Activated CD8-positive, alpha-beta T cell treated with anti-CD3 and anti-CD28 coated beads, Interleukin-2, amount 10 ng/mL, durations not matched to agents 7 days and 5 days (primary cell): ENCODE data around the gene SRA1. TPM values are rescaled to one million over a fixed set of nuclear protein-coding genes. Genes with fewer than 3 reads are reported as not detected.
"Not testable (repeated sequence)": the region's sequence is repeated elsewhere in the genome, so short reads cannot be mapped to it uniquely, and the experiment has no call there.

Source experiments
- ATAC-seq: fragments of 150-1000 bp; cut with Tn5 transposase; one replicate; pipeline ENCODE4 v1.10.0; 2021; ENCODE audit warnings: moderate library complexity
- CTCF ChIA-PET: fragments of 350-600 bp; sonication (Branson Sonifier 250); formaldehyde crosslinking; loops from one replicate; lab custom pipeline; 2021; ENCODE audit warnings: antibody characterized with exemption; lab: Charles Lee
- POLR2A ChIA-PET: fragments of 350-600 bp; sonication (Branson Sonifier 250); formaldehyde crosslinking; loops from one replicate; lab custom pipeline; 2021; ENCODE audit warnings: antibody characterized with exemption; lab: Charles Lee
- DNase-seq: peaks from one replicate; pipeline ENCODE4 v3.0.0-alpha.2; 2020
- H3K27ac Mint-ChIP-seq: one replicate; pipeline ENCODE4 v1.8.0; 2021; ENCODE audit warnings: mild to moderate bottlenecking, mixed read lengths
- H3K27me3 Mint-ChIP-seq: one replicate; pipeline ENCODE4 v1.8.0; 2021; ENCODE audit warnings: low read depth, mixed read lengths
- H3K36me3 Mint-ChIP-seq: one replicate; pipeline ENCODE4 v1.8.0; 2021; ENCODE audit warnings: low read depth, mixed read lengths
- H3K4me1 Mint-ChIP-seq: one replicate; pipeline ENCODE4 v1.8.0; 2021; ENCODE audit warnings: low read depth, mixed read lengths
- H3K4me3 Mint-ChIP-seq: one replicate; pipeline ENCODE4 v1.8.0; 2021; ENCODE audit warnings: mild to moderate bottlenecking, mixed read lengths
- H3K9me3 Mint-ChIP-seq: one replicate; pipeline ENCODE4 v1.8.0; 2022; ENCODE audit warnings: mixed read lengths; ENCODE audit not compliant: insufficient read depth
- total RNA-seq, 2 experiments: library from RNA; stranded (reverse); gene quantifications; one replicate each; pipeline ENCODE4 v1.2.3, GENCODE V29; 2021

SRA1 gene
- total RNA-seq = 10 to 100 TPM; 42.7 to 43.4 TPM

DNA sequence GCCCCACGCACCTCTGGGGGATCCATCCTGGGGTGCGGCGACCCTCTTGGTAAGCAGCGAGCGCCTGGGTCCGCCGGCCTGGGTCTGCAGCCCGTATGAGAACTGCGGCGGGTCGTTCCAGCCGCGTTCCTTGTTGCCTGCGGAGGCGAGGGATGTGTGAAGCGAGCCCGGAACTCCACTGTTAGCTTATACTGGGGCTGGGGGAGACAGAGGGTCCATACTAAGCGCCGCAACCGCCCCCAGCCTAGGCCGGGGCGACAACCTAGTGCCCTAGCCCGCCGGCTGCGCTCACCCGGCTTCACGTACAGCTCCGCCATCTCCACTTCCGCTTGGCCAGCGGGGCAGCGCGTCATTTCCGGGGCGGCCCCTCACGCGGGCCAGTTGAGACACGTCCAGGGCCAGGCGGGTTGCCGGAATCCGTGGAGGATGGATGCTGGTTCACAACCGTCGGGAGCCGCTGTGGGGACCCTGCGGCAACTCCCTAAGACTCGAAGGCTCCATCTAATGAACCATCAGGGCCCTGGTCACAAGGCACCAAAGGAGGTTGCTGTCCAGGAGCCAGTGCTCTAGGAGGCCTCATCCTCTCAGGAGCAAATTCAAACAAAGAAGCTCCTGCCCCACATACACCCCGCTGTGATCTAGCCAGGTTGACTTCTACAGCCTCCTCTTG lies at the start of gene SRA1:
Gene SRA1, minus strand, starts transcription at position 338 of the 670 bp plus-strand sequence. Its CDS starts 21 bp downstream, at position 317.
- Mint-ChIP-seq H3K27me3 (no peaks in the 10 kb centered on the region), H3K9me3 (no peaks in the 10 kb centered on the region), H3K36me3 (peaks cover 38% of the 10 kb centered on the region), H3K4me3 (peak within 1 kb of the TSS; percentile 77), H3K27ac (peak within 1 kb of the TSS; percentile 82), H3K4me1 (peaks cover 46% of the 10 kb centered on the region)
- POLR2A ChIA-PET = interaction anchor here (0.6 to 1.9 kb wide), 13 partner anchors 9 to 156 kb away, joined by 3 to 39 read pairs (median 4); partner anchors contain the start of genes EIF4EBP3, HARS1, HARS2 and IK
- CTCF ChIA-PET = interaction anchor here (0.9 to 2.7 kb wide), 2 partner anchors 10 to 91 kb away, joined by 3 to 15 read pairs; partner anchors contain the start of genes EIF4EBP3 and IK
- ATAC-seq (peak; percentile 96), DNase-seq (peak; percentile 90)

DNA sequence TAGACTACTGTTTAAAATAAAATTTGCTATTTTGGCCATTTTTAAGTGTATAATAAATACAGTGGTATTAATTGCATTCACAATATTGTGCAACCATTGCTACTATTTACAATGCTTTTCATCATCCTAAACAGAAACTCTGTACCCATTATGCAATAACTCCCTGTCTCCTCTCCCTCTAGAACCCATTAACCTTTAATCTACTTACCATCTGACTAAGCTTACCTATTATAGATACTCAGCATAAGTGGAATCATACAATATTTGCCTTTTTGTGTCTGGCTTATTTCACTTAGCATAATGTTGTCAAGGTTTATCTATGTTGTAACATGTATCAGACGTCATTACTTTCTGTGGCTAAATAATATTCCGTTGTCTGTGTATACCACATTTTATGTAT lies 49.8 kb upstream of the SRA1 start:
- POLR2A ChIA-PET = no interaction called here
- CTCF ChIA-PET = no interaction called here
- Mint-ChIP-seq H3K36me3 (no peaks in the 10 kb centered on the region), H3K9me3 (no peaks in the 10 kb centered on the region), H3K4me3 (no peak overlapping the region), H3K27ac (no peak overlapping the region), H3K27me3 (peaks cover 8% of the 10 kb centered on the region), H3K4me1 (peaks cover 6% of the 10 kb centered on the region)
- no peak for DNase-seq
- ATAC-seq = no peak

DNA sequence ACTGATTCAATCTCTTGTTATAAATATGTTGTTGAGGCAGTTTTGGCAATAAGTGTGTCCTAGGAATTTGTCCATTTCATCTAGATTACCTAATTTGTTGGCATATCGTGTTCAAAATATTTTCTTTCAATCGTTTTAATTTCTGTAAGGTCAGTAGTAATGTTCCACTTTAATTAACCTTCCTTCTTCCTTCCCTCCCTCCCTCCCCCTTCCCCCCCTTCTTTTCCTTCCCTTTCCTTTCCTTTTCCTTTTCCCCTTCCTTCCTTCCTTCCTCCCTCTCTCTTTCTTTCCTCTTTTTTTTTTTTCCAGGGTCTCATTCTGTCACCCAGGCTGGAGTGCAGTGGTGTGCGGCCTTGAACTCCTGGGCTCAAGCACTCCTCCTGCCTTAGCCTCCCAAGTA lies 48.6 kb upstream of the SRA1 start:
- Mint-ChIP-seq H3K36me3 (no peaks in the 10 kb centered on the region), H3K27ac (no peak overlapping the region), H3K27me3 (peaks cover 7% of the 10 kb centered on the region), H3K4me3 (no peak overlapping the region), H3K4me1 (peaks cover 2% of the 10 kb centered on the region), H3K9me3 (no peaks in the 10 kb centered on the region)
- CTCF ChIA-PET = interaction anchor here (0.7 kb wide), 1 partner anchor 10 kb away, joined by 3 read pairs; no protein-coding TSS in a partner anchor
- ATAC-seq (no peak), DNase-seq (no peak)
- POLR2A ChIA-PET = no interaction called here

DNA sequence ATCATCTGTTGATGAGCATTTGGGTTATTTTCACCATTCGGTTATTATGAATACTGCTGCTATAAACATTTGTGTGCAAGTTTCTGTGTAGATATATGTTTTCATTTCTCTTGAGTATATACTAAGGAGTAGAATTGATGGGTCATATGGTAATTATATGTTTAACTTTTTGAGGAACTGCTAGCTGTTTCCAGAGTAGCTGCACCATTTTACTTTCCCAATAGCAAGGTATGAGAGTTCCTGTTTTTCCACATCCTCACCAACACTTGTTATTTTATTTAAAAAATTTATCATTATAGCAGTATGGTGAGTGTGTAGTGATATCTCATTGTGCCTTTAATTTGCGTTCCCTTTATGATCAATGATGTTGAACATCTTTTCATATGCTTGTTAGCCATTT lies 46.5 kb upstream of the SRA1 start:
- H3K27ac Mint-ChIP-seq = no peak overlapping the region

DNA sequence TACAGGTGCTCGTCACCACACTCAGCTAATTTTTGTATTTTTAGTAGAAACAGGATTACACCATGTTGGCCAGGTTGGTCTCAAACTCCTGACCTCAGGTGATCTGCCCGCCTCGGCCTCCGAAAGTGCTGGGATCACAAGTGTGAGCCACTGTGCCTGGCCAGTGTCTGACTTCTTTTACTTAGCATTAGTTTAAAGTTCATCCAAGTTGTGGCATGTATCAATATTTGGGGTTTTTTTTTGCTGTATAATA lies 46.1 kb upstream of the SRA1 start:
- H3K4me1 Mint-ChIP-seq, H3K27ac Mint-ChIP-seq, H3K27me3 Mint-ChIP-seq, POLR2A ChIA-PET, H3K9me3 Mint-ChIP-seq, ATAC-seq, CTCF ChIA-PET, DNase-seq, H3K4me3 Mint-ChIP-seq, H3K36me3 Mint-ChIP-seq: not testable (repeated sequence)

More for the DNA sequence above, 46.5 kb upstream of the SRA1 start:
- H3K36me3 Mint-ChIP-seq = no peaks in the 10 kb centered on the region
- no peak for ATAC-seq
- no peaks in the 10 kb centered on the region for H3K9me3 Mint-ChIP-seq
- no peak overlapping the region for H3K4me3 Mint-ChIP-seq
- ChIA-PET CTCF (no interaction called here), POLR2A (no interaction called here)
- H3K4me1 Mint-ChIP-seq = no peaks in the 10 kb centered on the region
- H3K27me3 Mint-ChIP-seq = peaks cover 7% of the 10 kb centered on the region
- no peak for DNase-seq

DNA sequence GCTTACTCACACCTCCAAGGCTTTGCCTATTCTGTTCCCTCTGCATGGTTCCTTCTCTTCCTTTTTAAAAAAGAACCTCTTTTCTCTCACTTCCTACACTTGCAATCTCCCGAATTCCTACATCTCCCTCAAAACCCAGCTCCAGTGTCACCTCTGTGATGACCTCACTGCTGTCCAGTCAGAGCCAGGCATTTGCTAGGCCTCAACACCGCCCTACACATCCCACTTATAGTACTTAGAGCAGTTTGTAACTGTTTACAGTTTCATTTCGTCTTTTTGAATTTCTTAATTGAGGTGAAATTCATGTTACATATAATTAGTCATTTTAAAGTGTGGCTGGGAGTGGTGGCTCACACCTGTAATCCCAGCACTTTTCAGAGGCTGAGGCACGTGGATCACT lies 44.9 kb upstream of the SRA1 start:
- Mint-ChIP-seq H3K27me3 (peaks cover 5% of the 10 kb centered on the region), H3K27ac (no peak overlapping the region), H3K9me3 (no peaks in the 10 kb centered on the region), H3K4me3 (no peak overlapping the region), H3K36me3 (no peaks in the 10 kb centered on the region), H3K4me1 (no peaks in the 10 kb centered on the region)
- ATAC-seq (no peak), DNase-seq (no peak)
- ChIA-PET POLR2A (no interaction called here), CTCF (no interaction called here)

DNA sequence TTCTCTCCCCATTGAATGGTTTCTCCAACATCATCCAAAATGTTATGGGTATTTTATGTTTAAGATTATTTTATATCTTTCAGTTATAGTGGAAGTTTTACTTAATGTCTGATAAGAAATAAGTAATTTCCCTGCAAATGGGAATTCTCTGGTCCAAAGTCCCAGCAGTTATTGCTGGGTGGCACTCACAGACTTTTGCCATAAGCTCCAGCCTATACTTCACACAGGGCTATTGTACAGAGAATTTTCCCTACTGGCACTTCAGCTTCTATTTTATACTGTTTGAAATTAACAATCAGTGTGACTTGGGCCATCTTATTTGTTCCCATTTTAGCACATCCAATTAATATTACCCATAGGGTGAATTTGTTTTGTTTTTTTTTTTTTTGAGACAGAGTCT lies 42.8 kb upstream of the SRA1 start:
- Mint-ChIP-seq H3K27ac (no peak overlapping the region), H3K4me1 (no peaks in the 10 kb centered on the region), H3K4me3 (no peak overlapping the region), H3K36me3 (no peaks in the 10 kb centered on the region), H3K27me3 (peaks cover 2% of the 10 kb centered on the region), H3K9me3 (no peaks in the 10 kb centered on the region)
- CTCF ChIA-PET = no interaction called here
- no peak for ATAC-seq
- POLR2A ChIA-PET = no interaction called here
- DNase-seq = no peak

DNA sequence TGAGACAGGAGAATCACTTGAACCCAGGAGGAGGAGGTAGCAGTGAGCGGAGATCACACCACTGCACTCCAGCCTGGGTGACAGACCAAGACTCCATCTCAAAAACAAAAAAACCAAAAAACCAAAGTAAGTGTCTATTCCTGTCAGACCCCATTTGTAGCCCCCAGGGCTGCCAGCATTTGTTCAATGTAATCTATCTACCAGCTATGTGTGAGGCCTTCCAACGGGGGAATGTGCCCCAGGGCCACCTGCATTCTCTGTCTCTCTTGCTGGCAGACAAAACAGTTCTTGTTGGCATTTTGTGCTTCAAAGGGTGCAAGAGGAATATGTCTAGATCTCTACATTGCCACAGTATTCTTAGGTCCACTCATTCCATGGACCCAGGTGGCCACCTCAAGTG lies 41.6 kb upstream of the SRA1 start:
- ATAC-seq (no peak), DNase-seq (no peak)
- H3K9me3 Mint-ChIP-seq = no peaks in the 10 kb centered on the region
- no peaks in the 10 kb centered on the region for H3K4me1 Mint-ChIP-seq
- POLR2A ChIA-PET = no interaction called here
- no peaks in the 10 kb centered on the region for H3K36me3 Mint-ChIP-seq
- peaks cover 2% of the 10 kb centered on the region for H3K27me3 Mint-ChIP-seq
- no peak overlapping the region for H3K4me3 Mint-ChIP-seq
- no peak overlapping the region for H3K27ac Mint-ChIP-seq
- CTCF ChIA-PET = interaction anchor here (0.6 kb wide), 1 partner anchor 14 kb away, joined by 4 read pairs; no protein-coding TSS in a partner anchor

DNA sequence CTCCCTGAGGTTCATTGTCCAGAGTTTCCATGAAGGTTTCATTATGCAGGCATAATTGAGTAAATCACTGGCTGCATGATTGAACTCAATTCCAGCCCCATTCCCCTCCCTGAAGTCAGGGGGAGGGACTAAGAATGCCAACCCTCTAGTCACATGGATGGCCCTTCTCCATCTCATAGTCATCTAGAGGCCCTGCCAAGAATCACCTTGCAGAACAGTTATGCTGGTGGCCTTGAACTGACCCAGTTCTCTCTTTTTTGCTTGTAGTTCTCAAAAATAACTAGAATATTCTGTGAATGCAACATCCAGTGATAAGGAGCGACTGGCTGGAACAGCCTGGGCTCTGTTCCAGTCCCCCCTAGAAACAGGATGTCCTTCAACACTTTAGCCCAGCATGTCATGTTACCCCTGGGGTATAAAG lies 39.1 kb upstream of the SRA1 start:
- no peak overlapping the region for H3K27ac Mint-ChIP-seq
- ChIA-PET POLR2A (no interaction called here), CTCF (interaction anchor here (0.6 kb wide), 1 partner anchor 9 kb away, joined by 3 read pairs; no protein-coding TSS in a partner anchor)

DNA sequence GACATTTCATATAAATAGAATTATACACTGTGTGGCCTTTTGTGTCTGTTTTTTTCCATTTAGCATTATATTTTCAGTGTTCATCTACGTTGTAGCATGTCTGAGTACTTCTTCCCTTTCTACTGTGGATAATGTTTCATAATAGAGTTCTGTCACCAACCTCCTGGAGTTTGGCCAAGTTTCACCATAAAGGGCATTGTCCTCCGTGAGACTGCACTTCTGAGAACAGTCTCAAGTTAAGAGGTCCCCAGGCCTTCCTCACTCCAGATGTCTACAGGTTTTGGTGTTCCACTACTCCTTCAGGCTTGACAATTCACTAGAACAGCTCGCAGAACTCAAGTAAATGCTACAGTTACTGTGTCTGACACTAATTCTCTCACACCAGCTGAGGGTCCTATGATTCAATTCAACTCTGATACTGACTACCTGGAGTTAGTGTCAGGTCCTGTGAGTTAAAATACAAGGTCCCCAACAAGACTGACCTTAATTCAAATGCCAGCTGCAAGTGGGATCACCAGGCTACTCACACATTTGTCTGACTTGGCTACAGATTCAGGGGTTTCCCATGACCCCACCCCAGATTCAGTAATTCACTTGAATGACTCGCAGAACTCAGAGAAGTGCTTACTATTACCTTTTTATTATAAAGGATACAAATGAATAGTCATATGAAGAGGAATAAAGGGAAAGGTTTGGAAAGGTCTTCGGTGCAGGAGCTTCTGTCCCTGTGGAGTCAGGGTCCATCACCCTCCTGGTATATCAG lies 38.4 kb upstream of the SRA1 start:
- H3K27ac Mint-ChIP-seq = no peak overlapping the region
- H3K4me3 Mint-ChIP-seq = no peak overlapping the region
- DNase-seq (no peak), ATAC-seq (no peak)
- H3K27me3 Mint-ChIP-seq = no peaks in the 10 kb centered on the region
- CTCF ChIA-PET = interaction anchor here (0.6 kb wide), 1 partner anchor 10 kb away, joined by 3 read pairs; no protein-coding TSS in a partner anchor
- no peaks in the 10 kb centered on the region for H3K4me1 Mint-ChIP-seq
- H3K36me3 Mint-ChIP-seq = no peaks in the 10 kb centered on the region
- no peaks in the 10 kb centered on the region for H3K9me3 Mint-ChIP-seq
- POLR2A ChIA-PET = no interaction called here

More for the DNA sequence above, 39.1 kb upstream of the SRA1 start:
- no peaks in the 10 kb centered on the region for H3K4me1 Mint-ChIP-seq
- no peaks in the 10 kb centered on the region for H3K36me3 Mint-ChIP-seq
- no peaks in the 10 kb centered on the region for H3K9me3 Mint-ChIP-seq
- no peaks in the 10 kb centered on the region for H3K27me3 Mint-ChIP-seq
- DNase-seq = no peak
- H3K4me3 Mint-ChIP-seq = no peak overlapping the region
- no peak for ATAC-seq

DNA sequence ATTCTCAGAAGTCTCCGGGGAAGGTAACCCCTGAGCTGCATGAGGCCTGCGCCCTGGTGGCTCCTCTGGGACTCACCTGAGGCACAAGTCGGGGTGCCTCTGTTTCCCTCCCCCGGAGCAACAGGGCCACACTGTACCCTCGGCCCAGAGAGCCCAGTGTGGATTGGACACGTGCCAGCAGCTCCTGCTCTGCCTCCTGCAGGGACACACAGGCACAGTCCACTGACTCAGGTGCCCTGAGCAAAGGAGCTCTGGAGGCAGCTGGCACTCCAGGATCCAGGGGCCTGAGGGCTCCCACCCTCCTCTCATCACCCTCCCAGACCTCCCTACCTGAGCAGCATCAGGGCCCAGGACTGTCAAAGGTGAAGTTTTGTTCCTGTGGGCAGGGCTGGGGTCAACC lies 36.9 kb upstream of the SRA1 start:
- Mint-ChIP-seq H3K9me3 (no peaks in the 10 kb centered on the region), H3K36me3 (no peaks in the 10 kb centered on the region), H3K27ac (no peak overlapping the region), H3K4me3 (no peak overlapping the region), H3K4me1 (peaks cover 1% of the 10 kb centered on the region), H3K27me3 (no peaks in the 10 kb centered on the region)
- no peak for ATAC-seq
- ChIA-PET CTCF (no interaction called here), POLR2A (no interaction called here)
- DNase-seq = no peak

DNA sequence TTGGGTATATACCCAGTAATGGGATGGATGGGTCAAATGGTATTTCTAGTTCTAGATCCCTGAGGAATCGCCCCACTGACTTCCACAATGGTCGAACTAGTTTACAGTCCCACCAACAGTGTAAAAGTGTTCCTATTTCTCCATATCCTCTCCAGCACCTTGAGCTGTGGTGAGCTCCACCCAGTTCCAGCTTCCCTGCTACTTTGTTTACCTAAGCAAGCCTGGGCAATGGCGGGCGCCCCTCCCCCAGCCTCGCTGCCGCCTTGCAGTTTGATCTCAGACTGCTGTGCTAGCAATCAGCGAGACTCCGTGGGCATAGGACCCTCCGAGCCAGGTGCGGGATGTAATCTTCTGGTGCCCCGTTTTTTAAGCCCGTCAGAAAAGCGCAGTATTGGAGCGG lies 35.8 kb upstream of the SRA1 start:
- H3K4me1 Mint-ChIP-seq, H3K4me3 Mint-ChIP-seq, H3K36me3 Mint-ChIP-seq, H3K27me3 Mint-ChIP-seq, H3K27ac Mint-ChIP-seq, ATAC-seq, DNase-seq, POLR2A ChIA-PET, H3K9me3 Mint-ChIP-seq, CTCF ChIA-PET: not testable (repeated sequence)
